Measurements from ENCODE around the gene SYCP2. TPM values are rescaled to one million over a fixed set of nuclear protein-coding genes. Genes with fewer than 3 reads are reported as not detected.

The SYCP2 gene
- total RNA-seq, 2 experiments from 2014 or later = 13.5 to 25.7 TPM

- peaks cover 4% of the 10 kb centered on the region for H3K4me1 Mint-ChIP-seq
- DNase-seq (peak; percentile 30), ATAC-seq (no peak)
- CTCF ChIA-PET = interaction anchor here (2.2 kb wide), 1 partner anchor 12 kb away, joined by 9 read pairs; no protein-coding TSS in a partner anchor
- no peak overlapping the region for H3K27ac Mint-ChIP-seq
- no peaks in the 10 kb centered on the region for H3K9me3 Mint-ChIP-seq (ENCODE audit: low read depth)
- H3K4me3 Mint-ChIP-seq = no peak overlapping the region
- no peaks in the 10 kb centered on the region for H3K36me3 Mint-ChIP-seq
- peaks cover 10% of the 10 kb centered on the region for H3K27me3 Mint-ChIP-seq
Measured at GRCh38 chr20:59837623-59838394, 95.6 kb downstream of the SYCP2 start.

GRCh38 chr20:59836767-59837166, 96.7 kb downstream of the SYCP2 start:
- no peaks in the 10 kb centered on the region for H3K9me3 Mint-ChIP-seq (ENCODE audit: low read depth)
- CTCF ChIA-PET = no interaction called here
- DNase-seq (peak; percentile 33), ATAC-seq (no peak)
- no peaks in the 10 kb centered on the region for H3K36me3 Mint-ChIP-seq
- H3K4me1 Mint-ChIP-seq = peaks cover 4% of the 10 kb centered on the region
- H3K27ac Mint-ChIP-seq = no peak overlapping the region
- no peak overlapping the region for H3K4me3 Mint-ChIP-seq
- H3K27me3 Mint-ChIP-seq = peaks cover 9% of the 10 kb centered on the region

GRCh38 chr20:59835448-59836395, 97.7 kb downstream of the SYCP2 start:
- ATAC-seq = no peak
- H3K27ac Mint-ChIP-seq = no peak overlapping the region
- peaks cover 9% of the 10 kb centered on the region for H3K27me3 Mint-ChIP-seq
- no peaks in the 10 kb centered on the region for H3K36me3 Mint-ChIP-seq
- no peak overlapping the region for H3K4me3 Mint-ChIP-seq
- H3K4me1 Mint-ChIP-seq = peaks cover 4% of the 10 kb centered on the region
- CTCF ChIA-PET = interaction anchor here (1.0 kb wide), 1 partner anchor 16 kb away, joined by 3 read pairs; no protein-coding TSS in a partner anchor
- H3K9me3 Mint-ChIP-seq (ENCODE audit: low read depth) = no peaks in the 10 kb centered on the region
- peak; percentile 31 for DNase-seq

- peak; percentile 18 for DNase-seq
- Mint-ChIP-seq H3K4me3 (no peak overlapping the region), H3K4me1 (peaks cover 4% of the 10 kb centered on the region), H3K36me3 (no peaks in the 10 kb centered on the region), H3K27ac (no peak overlapping the region), H3K27me3 (peaks cover 6% of the 10 kb centered on the region), H3K9me3 (ENCODE audit: low read depth) (no peaks in the 10 kb centered on the region)
- ATAC-seq = no peak
- CTCF ChIA-PET = no interaction called here
Measured at GRCh38 chr20:59835057-59835447, 98.4 kb downstream of the SYCP2 start.

GRCh38 chr20:59832406-59833363, 100.8 kb downstream of the SYCP2 start:
- ATAC-seq = no peak
- Mint-ChIP-seq H3K27ac (no peak overlapping the region), H3K36me3 (no peaks in the 10 kb centered on the region), H3K4me1 (peaks cover under 1% of the 10 kb centered on the region), H3K9me3 (ENCODE audit: low read depth) (no peaks in the 10 kb centered on the region), H3K27me3 (peaks cover 3% of the 10 kb centered on the region), H3K4me3 (no peak overlapping the region)
- peak; percentile 26 for DNase-seq
- CTCF ChIA-PET = no interaction called here

- Mint-ChIP-seq H3K36me3 (no peaks in the 10 kb centered on the region), H3K4me1 (no peaks in the 10 kb centered on the region), H3K27me3 (peaks cover 3% of the 10 kb centered on the region), H3K9me3 (ENCODE audit: low read depth) (no peaks in the 10 kb centered on the region), H3K27ac (no peak overlapping the region), H3K4me3 (no peak overlapping the region)
- ATAC-seq = no peak
- no peak for DNase-seq
- CTCF ChIA-PET = no interaction called here
Measured at GRCh38 chr20:59831916-59832270, 101.5 kb downstream of the SYCP2 start.

GRCh38 chr20:59831024-59831915, 102.2 kb downstream of the SYCP2 start:
- no peaks in the 10 kb centered on the region for H3K9me3 Mint-ChIP-seq (ENCODE audit: low read depth)
- no peaks in the 10 kb centered on the region for H3K4me1 Mint-ChIP-seq
- ATAC-seq (no peak), DNase-seq (peak; percentile 34)
- no peaks in the 10 kb centered on the region for H3K36me3 Mint-ChIP-seq
- H3K27ac Mint-ChIP-seq = no peak overlapping the region
- CTCF ChIA-PET = no interaction called here
- peaks cover 3% of the 10 kb centered on the region for H3K27me3 Mint-ChIP-seq
- no peak overlapping the region for H3K4me3 Mint-ChIP-seq

- H3K4me1 Mint-ChIP-seq = no peaks in the 10 kb centered on the region
- no peak for ATAC-seq
- no peak overlapping the region for H3K4me3 Mint-ChIP-seq
- no peak overlapping the region for H3K27ac Mint-ChIP-seq
- CTCF ChIA-PET = no interaction called here
- H3K27me3 Mint-ChIP-seq = no peaks in the 10 kb centered on the region
- no peak for DNase-seq
- H3K36me3 Mint-ChIP-seq = no peaks in the 10 kb centered on the region
- H3K9me3 Mint-ChIP-seq (ENCODE audit: low read depth) = no peaks in the 10 kb centered on the region
Measured at GRCh38 chr20:59830665-59831023, 102.8 kb downstream of the SYCP2 start.

- Mint-ChIP-seq H3K9me3 (ENCODE audit: low read depth) (no peaks in the 10 kb centered on the region), H3K36me3 (no peaks in the 10 kb centered on the region), H3K4me1 (no peaks in the 10 kb centered on the region), H3K27me3 (no peaks in the 10 kb centered on the region), H3K4me3 (no peak overlapping the region), H3K27ac (no peak overlapping the region)
- CTCF ChIA-PET = no interaction called here
- peak; percentile 18 for DNase-seq
- no peak for ATAC-seq
Measured at GRCh38 chr20:59829786-59830664, 103.4 kb downstream of the SYCP2 start.

GRCh38 chr20:59829054-59829785, 104.2 kb downstream of the SYCP2 start:
- ATAC-seq = no peak
- H3K36me3 Mint-ChIP-seq = no peaks in the 10 kb centered on the region

More at GRCh38 chr20:59829054-59829785, 104.2 kb downstream of the SYCP2 start:
- peak; percentile 40 for DNase-seq
- H3K27me3 Mint-ChIP-seq = no peaks in the 10 kb centered on the region
- H3K4me3 Mint-ChIP-seq = no peak overlapping the region
- H3K27ac Mint-ChIP-seq = no peak overlapping the region
- CTCF ChIA-PET = no interaction called here
- H3K4me1 Mint-ChIP-seq = no peaks in the 10 kb centered on the region
- H3K9me3 Mint-ChIP-seq (ENCODE audit: low read depth) = no peaks in the 10 kb centered on the region
